ENCODE data around the gene C1QTNF8.

C1QTNF8 gene

GRCh38 chr16:1075546-1075945, 20.5 kb downstream of the C1QTNF8 start:
- DNase-seq: no peak

- no peak for DNase-seq
Measured at GRCh38 chr16:1074379-1074649, 21.7 kb downstream of the C1QTNF8 start.

DNA sequence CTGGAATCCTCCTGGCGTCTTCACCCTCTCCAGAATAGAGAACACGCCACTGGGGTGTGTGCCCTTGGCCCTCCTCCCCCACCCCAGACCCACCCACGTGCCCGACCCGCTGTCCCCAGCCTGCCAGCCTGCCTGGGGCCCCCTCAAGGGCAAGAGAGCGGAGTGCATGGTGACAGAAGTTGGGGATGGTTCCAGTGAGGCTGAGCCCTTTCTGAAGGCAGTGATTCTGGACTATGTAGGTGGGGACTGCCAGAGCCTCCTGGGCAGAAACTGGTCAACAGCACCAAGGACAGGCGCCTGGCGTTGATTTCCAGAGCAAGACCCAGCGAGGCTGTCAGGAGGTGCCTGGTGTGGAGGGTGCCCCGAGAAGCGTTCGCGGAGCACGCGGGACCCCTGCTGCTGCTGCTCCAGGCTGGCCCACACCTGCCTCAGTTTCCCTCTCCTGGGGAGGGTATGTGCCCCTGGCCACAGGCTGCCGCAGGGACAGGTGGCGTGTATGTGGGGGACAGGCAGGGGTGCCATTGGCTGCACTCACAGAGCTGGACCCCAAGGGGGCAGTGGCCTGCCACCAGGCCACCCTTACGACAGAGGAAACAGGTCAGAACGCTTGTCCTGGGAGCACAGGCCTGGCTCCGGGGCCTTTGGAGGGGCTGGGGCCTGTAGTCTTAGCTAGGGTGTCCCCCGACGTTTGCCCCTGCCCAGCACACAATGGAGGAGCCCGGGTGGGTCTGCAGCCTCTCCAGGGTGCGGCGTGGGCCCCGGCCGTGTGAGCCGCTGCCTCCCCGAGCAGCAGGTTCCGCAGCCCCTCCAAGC, 22.3 kb downstream of the C1QTNF8 start:
- DNase-seq: no peak

- no peak for DNase-seq
Measured at GRCh38 chr16:1073262-1073558, 22.8 kb downstream of the C1QTNF8 start.

- no peak for DNase-seq
Measured at GRCh38 chr16:1072526-1073261, 23.4 kb downstream of the C1QTNF8 start, which contains the start of gene SSTR5. TSS of gene SSTR5 (plus strand) at chr16:1072747. CDS start at chr16:1078869, 6,122 bp downstream.

- DNase-seq: no peak
Measured at GRCh38 chr16:1071561-1072225, 24.4 kb downstream of the C1QTNF8 start.

- DNase-seq: no peak
Measured at GRCh38 chr16:1070864-1071408, 25.1 kb downstream of the C1QTNF8 start.

- no peak for DNase-seq
Measured at GRCh38 chr16:1070084-1070863, 25.8 kb downstream of the C1QTNF8 start.

GRCh38 chr16:1069154-1069553, 26.9 kb downstream of the C1QTNF8 start:
- no peak for DNase-seq

GRCh38 chr16:1068451-1068850, 27.6 kb downstream of the C1QTNF8 start:
- no peak for DNase-seq

DNA sequence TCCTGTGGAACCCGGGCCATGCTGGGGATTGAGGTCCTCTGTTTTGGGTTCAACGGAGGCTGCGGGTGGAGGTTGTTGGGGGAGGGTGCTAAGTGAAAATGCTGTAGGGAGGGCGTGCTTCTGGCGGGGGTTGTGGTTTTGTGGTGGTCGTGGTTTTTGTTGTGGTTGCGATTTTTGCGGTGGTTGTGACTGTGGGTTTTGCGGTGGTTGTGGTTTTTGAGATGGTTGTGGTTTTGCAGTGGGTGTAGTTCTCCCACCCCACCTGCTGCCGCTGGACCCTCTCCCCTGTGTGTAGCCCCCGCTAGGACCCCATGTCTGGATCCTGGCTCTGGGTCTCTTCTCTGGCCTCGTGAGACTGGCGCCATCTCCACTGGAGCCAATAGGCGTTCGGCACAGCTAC, 28.4 kb downstream of the C1QTNF8 start:
- no peak for DNase-seq

DNA sequence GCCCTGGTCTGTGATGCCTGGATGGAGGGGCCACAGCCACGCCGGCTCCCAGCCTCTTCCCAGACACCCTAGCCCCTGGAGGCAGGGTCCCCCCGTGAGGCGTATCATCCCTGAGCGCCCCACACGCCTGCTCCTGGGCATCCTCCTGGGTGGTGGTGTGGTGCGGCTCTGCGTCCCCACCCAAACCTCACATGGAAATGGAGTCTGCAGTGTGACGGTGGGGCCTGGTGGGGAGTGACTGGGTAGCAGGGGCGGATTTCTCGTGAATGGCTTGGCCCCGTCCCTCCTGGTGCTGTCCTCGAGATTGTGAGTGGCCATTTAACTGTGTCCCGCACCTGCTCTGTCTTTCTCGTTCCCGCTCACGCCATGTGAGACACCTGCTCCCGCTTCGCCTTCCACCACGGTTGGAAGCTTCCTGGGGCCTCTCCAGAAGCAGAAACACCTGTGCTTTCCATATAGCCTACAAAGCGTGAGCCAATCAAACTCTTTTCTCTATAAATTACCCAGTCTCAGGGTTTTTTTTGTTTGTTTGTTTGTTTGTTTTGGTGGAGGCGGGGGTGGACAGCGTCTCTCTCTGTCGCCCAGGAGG, 29.4 kb downstream of the C1QTNF8 start:
- DNase-seq: no peak

DNA sequence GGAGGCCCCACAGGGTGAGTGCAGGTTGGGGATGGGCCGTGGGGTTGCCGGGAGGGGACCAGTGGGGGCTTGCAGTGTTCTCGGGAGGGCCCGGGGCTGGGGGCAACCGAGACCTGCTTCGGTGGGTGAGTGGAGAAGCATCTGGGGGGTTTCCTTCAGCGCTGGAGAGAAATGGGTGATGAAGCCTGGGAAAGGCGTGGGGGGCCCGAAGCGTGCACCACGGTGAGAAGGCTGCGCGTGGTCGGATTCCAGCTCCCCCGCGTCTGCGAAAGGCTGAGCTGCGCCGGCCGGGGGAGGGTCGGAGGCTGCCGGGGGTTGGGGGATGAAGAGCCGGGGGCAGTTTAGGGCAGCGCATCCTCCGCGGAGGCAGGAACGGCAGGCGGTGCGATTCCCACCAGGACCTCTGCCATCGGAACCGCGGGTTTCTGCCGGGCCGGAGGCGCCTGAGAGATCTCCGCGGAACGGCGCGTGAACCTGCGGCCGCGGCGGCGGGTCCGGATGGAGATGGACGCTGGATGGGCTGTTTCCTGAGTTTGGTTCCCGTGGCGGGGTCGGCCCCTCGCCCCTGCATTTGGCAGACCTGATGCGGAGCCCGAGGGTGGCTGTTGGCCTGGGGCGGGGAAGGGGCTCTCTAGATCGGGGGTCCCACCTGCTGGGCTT, 30.4 kb downstream of the C1QTNF8 start:
- DNase-seq: no peak

- no peak for DNase-seq
Measured at GRCh38 chr16:1063728-1064127, 32.3 kb downstream of the C1QTNF8 start.

DNA sequence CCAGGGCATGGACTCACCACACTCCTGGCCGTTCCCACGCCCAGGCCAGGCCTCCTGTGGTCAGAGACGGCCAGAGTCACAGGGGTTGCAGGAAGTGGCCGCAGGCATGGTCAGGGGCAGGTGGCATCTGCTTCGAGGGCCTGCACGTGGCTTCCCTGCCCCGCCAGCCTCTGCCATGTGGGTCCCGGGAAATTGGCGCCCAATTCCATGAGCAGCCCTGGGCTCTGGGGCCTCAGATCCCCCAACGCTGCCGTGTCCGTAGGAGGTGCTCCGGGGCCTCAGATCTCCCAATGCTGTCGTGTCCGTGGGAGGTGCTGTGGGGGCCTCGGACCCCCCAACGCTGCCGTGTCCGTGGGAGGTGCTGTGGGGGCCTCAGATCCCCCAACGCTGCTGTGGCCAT, 33.1 kb downstream of the C1QTNF8 start:
- DNase-seq: no peak

DNA sequence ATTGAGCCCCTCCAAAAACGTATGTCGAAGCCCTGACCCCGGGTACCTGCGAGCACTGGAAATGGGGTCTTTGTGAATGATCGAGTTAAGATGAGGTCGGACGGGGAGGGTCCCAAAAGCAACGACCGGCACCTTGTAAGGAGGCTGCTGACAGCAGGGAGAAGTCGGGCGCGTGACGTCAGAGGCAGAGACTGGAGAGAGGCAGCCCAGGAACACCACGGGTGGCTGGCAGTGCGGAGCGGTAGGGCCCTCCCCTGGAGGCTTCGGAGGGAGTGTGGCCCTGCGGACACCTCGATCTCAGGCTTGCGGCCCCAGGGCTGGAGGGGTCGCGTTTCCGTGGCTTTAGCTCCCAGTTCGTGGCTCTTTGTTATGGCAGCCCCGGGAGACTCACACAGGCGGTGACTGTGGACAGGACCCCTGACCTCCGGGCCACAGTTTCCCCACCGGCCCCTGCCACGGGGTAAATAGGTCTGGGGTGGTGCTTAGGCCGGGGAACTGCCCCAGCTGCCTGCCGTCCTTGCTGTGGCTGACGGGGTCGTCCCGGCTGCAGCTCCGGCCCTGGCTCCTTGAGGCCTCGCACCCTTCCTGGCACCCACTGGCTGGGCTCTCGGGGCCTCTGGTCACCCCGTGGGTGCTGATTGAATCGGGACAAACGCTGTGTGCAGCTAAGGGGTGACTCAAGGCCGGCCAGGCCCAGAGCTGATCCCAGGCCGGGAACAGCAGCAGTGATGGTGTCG, 34.1 kb downstream of the C1QTNF8 start:
- no peak for DNase-seq

GRCh38 chr16:1060416-1061340, 35.4 kb downstream of the C1QTNF8 start:
- no peak for DNase-seq

DNA sequence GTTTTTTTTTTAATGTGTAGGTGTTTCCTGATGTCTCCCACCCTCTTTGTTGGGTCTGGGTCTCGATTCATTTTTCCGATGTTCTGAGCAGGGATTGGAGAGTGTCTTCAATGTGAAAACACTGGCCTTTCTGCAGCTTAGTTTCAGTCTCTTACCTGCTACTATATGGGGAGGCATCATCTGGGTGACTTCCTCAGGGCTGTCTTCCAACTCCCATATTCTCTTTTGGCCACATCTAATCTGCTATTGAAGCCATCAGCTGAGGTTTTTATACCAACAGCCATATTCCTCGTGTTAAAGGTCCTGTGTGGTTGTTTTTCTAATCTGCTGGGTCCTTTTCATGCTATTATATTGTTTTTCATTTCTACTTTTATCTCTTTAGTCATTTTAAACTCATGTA, 36.7 kb downstream of the C1QTNF8 start:
- DNase-seq: no peak

DNA sequence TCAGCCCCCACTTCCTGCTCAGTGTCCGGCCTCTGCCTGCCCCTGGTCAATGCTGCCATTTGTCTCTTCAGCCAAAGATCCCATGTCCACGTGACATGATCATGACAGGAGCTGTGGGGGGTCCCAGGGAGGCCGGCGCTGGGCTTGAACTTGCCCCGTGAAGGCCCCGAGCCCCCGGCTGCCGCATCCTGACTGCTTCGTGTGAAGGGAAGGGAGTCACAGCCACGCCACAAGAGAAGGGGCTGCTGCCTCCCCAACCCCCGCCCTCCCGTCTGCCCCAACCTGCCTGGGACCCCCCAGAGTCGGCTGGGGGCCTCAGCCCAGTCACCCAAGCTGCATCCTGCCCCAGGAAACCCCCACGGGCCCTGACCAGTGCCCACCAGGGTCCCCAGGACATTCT, 37.8 kb downstream of the C1QTNF8 start:
- no peak for DNase-seq

GRCh38 chr16:1057252-1057932, 38.7 kb downstream of the C1QTNF8 start:
- no peak for DNase-seq
